Measurements from ENCODE around the gene PHKA2.
A peak's percentile ranks its signal among the peaks of the same experiment; 100 is the strongest.

PHKA2 gene

GRCh38 chrX:18887825-18888212 lies 96.1 kb downstream of the PHKA2 start:
- DNase-seq (ENCODE audit: low spot score): no peak

- no peak for DNase-seq (ENCODE audit: low spot score)
Observed at GRCh38 chrX:18887177-18887824, 96.6 kb downstream of the PHKA2 start.

GRCh38 chrX:18886344-18887161 lies 97.4 kb downstream of the PHKA2 start:
- DNase-seq (ENCODE audit: low spot score): peak; percentile 80

- DNase-seq (ENCODE audit: low spot score): no peak
Observed at GRCh38 chrX:18886005-18886343, 97.9 kb downstream of the PHKA2 start.

GRCh38 chrX:18885328-18886004 lies 98.4 kb downstream of the PHKA2 start:
- DNase-seq (ENCODE audit: low spot score): peak; percentile 31

- DNase-seq (ENCODE audit: low spot score): no peak
Observed at GRCh38 chrX:18884916-18885315, 99.0 kb downstream of the PHKA2 start.

- no peak for DNase-seq (ENCODE audit: low spot score)
Observed at GRCh38 chrX:18883961-18884765, 99.8 kb downstream of the PHKA2 start.

GRCh38 chrX:18883234-18883960 lies 100.5 kb downstream of the PHKA2 start:
- DNase-seq (ENCODE audit: low spot score): no peak

- DNase-seq (ENCODE audit: low spot score): no peak
Observed at GRCh38 chrX:18879144-18879543, 104.8 kb downstream of the PHKA2 start.

- DNase-seq (ENCODE audit: low spot score): no peak
Observed at GRCh38 chrX:18877469-18877868, 106.4 kb downstream of the PHKA2 start.

- no peak for DNase-seq (ENCODE audit: low spot score)
Observed at GRCh38 chrX:18875256-18875878, 108.5 kb downstream of the PHKA2 start.

GRCh38 chrX:18874560-18875255 lies 109.2 kb downstream of the PHKA2 start:
- no peak for DNase-seq (ENCODE audit: low spot score)

- no peak for DNase-seq (ENCODE audit: low spot score)
Observed at GRCh38 chrX:18873836-18874235, 110.1 kb downstream of the PHKA2 start.

GRCh38 chrX:18873189-18873791 lies 110.6 kb downstream of the PHKA2 start:
- DNase-seq (ENCODE audit: low spot score): no peak

GRCh38 chrX:18872621-18873020 lies 111.3 kb downstream of the PHKA2 start:
- DNase-seq (ENCODE audit: low spot score): no peak

GRCh38 chrX:18871970-18872369 lies 111.9 kb downstream of the PHKA2 start:
- DNase-seq (ENCODE audit: low spot score): no peak

- no peak for DNase-seq (ENCODE audit: low spot score)
Observed at GRCh38 chrX:18871161-18871890, 112.6 kb downstream of the PHKA2 start.

GRCh38 chrX:18864390-18864920 lies 119.5 kb downstream of the PHKA2 start:
- no peak for DNase-seq (ENCODE audit: low spot score)

- no peak for DNase-seq (ENCODE audit: low spot score)
Observed at GRCh38 chrX:18861511-18861910, 122.4 kb downstream of the PHKA2 start.

All from NAMALWA (cell line).